IPS DF 4.7 (cell line): ENCODE measurements around the gene LRFN5.
"Not testable (repeated sequence)": the region's sequence is repeated elsewhere in the genome, so short reads cannot be mapped to it uniquely, and the experiment has no call there.

ENCODE experiments used
- DNase-seq: peaks from one replicate; pipeline ENCODE4 v3.0.0-alpha.2; 2013; ENCODE audit warnings: low spot score; ENCODE audit errors: extremely low read depth

LRFN5 gene

DNA sequence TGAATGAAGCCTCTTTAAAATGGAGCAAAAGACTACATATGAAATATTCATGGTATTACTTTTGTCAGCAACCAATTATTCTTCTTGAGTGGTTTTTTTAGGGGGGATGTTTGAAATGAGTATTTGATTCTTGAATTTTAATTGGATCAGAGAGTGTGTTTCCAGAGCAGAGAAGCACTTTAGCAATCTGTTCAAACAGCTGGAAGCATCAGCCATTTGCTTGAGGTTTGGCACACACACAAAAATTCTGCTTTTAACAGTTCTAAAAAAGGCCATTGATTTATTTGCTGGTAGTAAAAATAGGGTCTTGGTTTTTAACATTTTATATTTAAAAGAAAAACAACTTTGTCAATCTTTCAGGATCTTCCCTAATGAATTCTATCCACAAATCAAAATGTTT, 292.7 kb downstream of the LRFN5 start:
- no peak for DNase-seq

DNA sequence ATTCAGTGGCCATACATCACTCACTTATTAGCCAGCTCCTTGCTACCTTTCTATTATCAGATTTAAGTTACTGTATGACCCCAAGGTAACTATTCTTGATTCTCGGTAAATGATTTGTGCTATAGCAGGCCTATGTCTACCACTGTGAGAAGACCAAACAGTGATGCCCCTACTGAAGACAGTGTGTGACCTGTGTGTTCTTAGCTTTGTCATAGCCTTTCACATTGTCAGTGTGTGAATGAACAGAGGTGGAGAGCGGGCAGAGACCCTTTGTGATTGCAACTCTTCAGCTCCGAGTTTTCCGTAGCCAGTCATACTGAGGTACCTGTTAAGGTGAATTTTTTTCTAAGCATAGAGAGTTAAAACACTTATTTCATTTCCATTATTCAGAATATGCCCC, 294.0 kb downstream of the LRFN5 start:
- DNase-seq = no peak

DNA sequence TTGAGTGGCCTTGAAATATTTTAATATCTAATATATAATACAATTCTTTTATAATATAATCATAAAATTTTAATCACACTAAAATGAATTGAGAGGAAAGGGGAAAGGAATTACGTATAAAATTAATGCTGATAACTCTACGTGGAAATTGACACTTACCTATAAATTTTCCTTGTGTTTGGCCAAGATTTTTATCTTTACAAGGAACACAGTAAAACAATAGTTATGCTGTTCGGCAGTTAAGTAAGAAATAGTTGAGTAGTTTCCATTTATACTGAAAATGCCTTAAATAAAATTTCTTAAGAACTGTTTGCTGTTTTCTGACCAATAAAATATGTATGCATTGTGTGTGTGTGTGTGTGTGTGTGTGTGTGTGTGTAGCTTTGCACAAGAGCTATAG, 294.4 kb downstream of the LRFN5 start:
- DNase-seq = no peak

DNA sequence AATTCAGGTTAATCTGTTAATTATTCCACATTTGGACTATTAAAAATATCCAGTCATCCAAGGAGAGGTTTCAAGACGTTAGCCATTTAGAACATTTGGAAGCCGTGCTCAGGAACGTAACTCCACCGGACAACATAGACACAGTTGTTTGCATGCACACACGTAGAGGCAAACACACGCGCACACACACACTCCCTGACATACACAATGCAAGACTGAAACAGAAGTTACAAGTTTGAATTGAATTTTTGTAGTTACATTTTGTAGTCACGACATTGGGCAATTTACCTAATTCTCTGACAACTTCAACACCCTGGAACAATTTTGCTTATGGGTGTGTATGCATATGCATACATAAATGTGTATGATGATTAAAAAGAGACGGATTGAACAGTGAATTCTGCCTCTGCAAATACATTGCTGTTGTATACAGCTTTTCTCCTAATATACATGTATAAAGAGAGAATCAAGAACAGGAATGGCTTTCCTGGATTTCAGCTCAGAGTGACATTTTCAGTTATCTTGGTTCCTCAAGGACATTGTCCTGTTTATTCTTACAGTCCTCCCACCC, 298.8 kb downstream of the LRFN5 start:
- no peak for DNase-seq

DNA sequence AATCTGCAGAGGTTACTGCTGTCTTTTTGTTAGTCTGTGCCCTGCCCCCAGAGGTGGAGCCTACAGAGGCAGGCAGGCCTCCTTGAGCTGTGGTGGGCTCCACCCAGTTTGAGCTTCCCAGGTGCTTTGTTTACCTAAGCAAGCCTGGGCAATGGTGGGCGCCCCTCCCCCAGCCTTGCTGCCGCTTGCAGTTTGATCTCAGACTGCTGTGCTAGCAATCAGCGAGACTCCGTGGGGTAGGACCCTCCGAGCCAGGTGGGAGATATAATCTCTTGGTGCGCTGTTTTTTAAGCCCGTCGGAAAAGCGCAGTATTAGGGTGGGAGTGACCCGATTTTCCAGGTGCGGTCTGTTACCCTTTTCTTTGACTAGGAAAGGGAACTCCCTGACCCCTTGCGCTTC, 304.5 kb downstream of the LRFN5 start:
- not testable (repeated sequence) for DNase-seq

DNA sequence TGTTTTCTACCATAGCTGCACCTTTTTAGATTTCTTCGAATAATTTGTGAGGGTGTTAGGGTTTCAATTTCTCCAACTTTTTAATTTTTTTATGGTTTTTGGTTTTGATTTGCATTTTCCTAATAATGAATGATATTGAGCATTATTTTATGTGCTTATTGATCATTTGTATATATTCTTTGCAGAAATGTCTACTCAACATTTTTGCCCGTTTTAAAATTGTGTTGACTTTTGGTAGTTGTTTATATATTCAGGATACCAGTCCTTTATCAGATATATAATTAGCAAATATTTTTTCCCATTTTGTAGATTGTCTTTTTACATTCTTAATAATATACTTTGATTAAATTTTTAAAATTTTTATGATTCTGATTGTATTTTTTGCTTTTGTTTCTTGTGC, 306.7 kb downstream of the LRFN5 start:
- DNase-seq = no peak

DNA sequence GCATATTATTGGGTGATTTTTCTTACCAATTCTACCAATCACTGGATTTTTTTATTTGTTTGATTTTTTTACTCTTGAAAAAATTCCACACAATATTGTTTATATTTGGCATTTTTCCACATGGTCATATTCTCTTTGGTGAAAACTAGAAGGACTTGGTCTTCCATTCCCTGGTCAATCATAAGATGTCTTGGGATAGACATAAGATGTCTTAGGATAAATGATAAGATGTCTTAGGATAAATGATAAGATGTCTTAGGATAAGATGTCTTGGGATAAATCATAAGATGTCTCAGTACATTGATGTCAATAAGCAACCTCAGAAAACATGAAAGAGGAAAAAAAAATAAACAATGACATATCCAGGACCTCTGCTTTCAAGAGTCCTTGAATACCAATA, 309.1 kb downstream of the LRFN5 start:
- DNase-seq = no peak

DNA sequence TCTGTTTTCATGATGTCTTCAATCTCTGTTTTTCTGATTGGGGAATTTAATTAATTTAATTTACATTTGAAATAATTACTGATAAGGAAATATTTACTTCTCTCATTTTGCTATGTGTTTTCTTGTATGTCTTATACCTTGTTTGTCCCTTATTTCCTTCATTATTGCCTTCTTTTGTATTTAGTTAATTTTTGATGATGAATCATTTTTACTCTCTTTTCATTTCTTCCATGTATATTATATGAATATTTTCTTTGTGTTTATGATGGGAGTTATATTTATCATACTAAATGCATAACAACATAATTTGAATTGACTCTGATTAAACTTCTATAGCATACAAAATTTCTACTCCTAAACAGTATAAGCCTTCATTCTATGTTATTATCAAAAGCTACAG, 309.6 kb downstream of the LRFN5 start:
- DNase-seq = no peak

DNA sequence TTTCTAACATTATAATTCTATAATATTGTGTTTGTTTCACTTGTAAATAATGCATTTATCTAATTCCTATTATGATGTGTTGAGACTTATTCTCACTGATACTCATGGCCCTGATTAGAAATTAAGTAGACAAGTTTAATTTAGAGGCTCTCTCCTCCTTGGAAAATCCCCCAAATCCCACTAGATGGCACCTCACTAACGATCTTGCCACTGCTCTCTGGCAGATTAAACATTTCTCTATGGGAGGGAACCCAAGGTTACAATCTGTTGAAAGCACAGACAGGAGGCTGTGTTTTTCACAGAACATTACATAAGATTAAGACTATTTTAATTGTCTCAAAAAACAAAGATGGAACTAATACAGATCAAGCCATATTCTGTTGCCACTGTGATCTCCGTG, 318.7 kb downstream of the LRFN5 start:
- DNase-seq = no peak

DNA sequence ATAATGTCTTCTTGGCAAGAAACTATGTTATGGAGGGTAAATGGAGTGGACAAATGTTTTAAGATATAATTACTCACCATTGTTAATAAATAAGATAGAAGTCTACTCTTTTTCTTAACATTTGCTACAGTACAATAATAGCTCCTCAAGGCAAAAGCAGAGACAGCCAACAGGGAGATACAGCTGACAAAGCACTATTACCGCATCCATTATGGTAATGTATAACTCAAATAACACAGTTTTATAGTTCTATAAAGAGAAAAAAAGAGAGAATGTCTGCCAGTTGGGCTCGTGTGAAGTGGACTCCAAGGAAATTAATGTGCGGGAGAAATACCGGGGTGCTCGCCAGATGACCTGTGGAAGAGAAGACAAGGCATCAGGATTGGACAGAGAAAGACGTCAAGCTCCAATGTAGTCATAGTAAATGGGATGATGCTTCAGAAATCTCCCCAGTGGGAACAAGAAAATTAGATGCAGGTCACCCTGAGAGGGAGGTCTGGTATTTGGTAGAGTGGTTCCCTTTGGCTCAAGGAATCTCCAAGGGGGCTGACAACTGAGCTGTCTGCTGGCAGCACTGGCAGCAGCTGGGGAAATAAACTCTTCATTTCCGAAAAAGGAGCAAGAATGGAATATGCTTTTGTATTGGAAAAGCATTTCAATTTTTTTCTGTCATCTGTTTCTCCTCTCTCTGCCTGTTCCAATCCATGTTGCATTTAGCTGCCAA, 343.9 kb downstream of the LRFN5 start:
- DNase-seq = no peak
